K562 (cell line): Measurements from ENCODE around the gene MACROD2. TPM values are rescaled to one million over a fixed set of nuclear protein-coding genes. Genes with fewer than 3 reads are reported as not detected.

Experiments used
- ATAC-seq: fragments of 200-7000 bp; cut with Tn5 transposase; 3 replicates; pipeline ENCODE4 v1.9.1; 2020; ENCODE audit warnings: moderate library complexity
- BruUV-seq: library from RNA; stranded (reverse); fragments of 400-500 nt; replicated peaks from 2 replicates; lab custom pipeline; 2021; lab: Mats Ljungman, UMichigan
- CTCF ChIA-PET: fragments of 300-600 bp; formaldehyde crosslinking; extraction: SDS; loops from one replicate; lab custom pipeline; 2021; ENCODE audit warnings: low intra/inter-chr PET ratio; lab: Yijun Ruan, JAX
- POLR2A ChIA-PET: fragments of 300-600, 350-650 bp; sonication (Branson Sonifier 250); formaldehyde crosslinking; extraction: SDS; loops from one replicate; lab custom pipeline; 2021; ENCODE audit warnings: antibody characterized with exemption, inconsistent platforms; lab: Yijun Ruan, JAX
- DNase-seq, 4 experiments: peaks; one replicate each; pipeline versions ENCODE4 v3.0.0 to v3.0.0-alpha.2; 2011 to 2018; ENCODE audit warnings: low spot score in 3 of 4, mixed read lengths in 3 of 4; ENCODE audit errors: extremely low read depth in 1 of 4
- FAIRE-seq: peaks from 2 replicates; lab custom pipeline; 2011; peaks lifted over from hg19 to GRCh38; lab: Jason Lieb, UNC
- H2AFZ ChIP-seq: 2 replicates; pipeline ENCODE4 v1.6.0; 2011; ENCODE audit warnings: low read depth, low read length, control low read depth, inconsistent platforms
- H3K27ac ChIP-seq: fragments of 200-600 bp; 3 replicates; pipeline ENCODE4 v1.8.0; 2011; ENCODE audit warnings: low read depth, mild to moderate bottlenecking, control low read depth, inconsistent platforms, low read length, moderate library complexity, mixed read lengths; ENCODE audit errors: extremely low read depth
- H3K27me3 ChIP-seq, 2 experiments: fragments of 300-600 bp in 1 of 2; 2 replicates in 1 of 2; 3 replicates in 1 of 2; pipeline versions ENCODE4 v1.6.0 to v1.8.0; 2011; ENCODE audit warnings: inconsistent platforms in 2 of 2, low read length in 2 of 2, mild to moderate bottlenecking in 1 of 2, mixed read lengths in 1 of 2, moderate library complexity in 1 of 2; ENCODE audit not compliant: control insufficient read depth in 2 of 2, insufficient read depth in 2 of 2
- H3K36me3 ChIP-seq: fragments of 300-600 bp; 3 replicates; pipeline ENCODE4 v1.8.0; 2011; ENCODE audit warnings: mild to moderate bottlenecking, low read length, inconsistent platforms; ENCODE audit not compliant: control insufficient read depth, insufficient read depth
- H3K4me1 ChIP-seq, 2 experiments: fragments of 200-600 bp in 1 of 2; replicated peaks in 1 of 2; 2 replicates in 1 of 2; 3 replicates in 1 of 2; pipeline versions ENCODE4 v1.5.1 to v1.8.0; 2011; ENCODE audit warnings: inconsistent platforms in 2 of 2, low read length in 2 of 2, mild to moderate bottlenecking in 1 of 2, mixed read lengths in 1 of 2, moderate library complexity in 1 of 2; ENCODE audit not compliant: control insufficient read depth in 2 of 2, insufficient read depth in 2 of 2
- H3K4me2 ChIP-seq: 2 replicates; pipeline ENCODE4 v1.6.1; 2011; ENCODE audit warnings: low read length, control low read depth, inconsistent platforms, mixed read lengths; ENCODE audit not compliant: insufficient read depth
- H3K4me3 ChIP-seq: fragments of 200-600 bp; sonication (generic), shearing (Covaris generic); 2 replicates; pipeline ENCODE4 v1.5.1; 2016; ENCODE audit warnings: control low read depth, inconsistent platforms
- H3K79me2 ChIP-seq: fragments of 200-600 bp; 3 replicates; pipeline ENCODE4 v1.8.0; 2011; ENCODE audit warnings: low read length, inconsistent platforms; ENCODE audit not compliant: control insufficient read depth, insufficient read depth
- H3K9ac ChIP-seq, 2 experiments: 2 replicates each; pipeline versions ENCODE4 v1.6.0 to v1.6.1; 2011; ENCODE audit warnings: low read depth in 2 of 2, low read length in 2 of 2, control low read depth in 1 of 2, inconsistent platforms in 1 of 2, mild to moderate bottlenecking in 1 of 2, mixed read lengths in 1 of 2; ENCODE audit not compliant: insufficient read depth in 1 of 2
- H3K9me1 ChIP-seq: one replicate; pipeline ENCODE4 v1.6.0; 2011; ENCODE audit warnings: inconsistent platforms, mild to moderate bottlenecking, low read length, moderate library complexity; ENCODE audit not compliant: control insufficient read depth, insufficient read depth
- H3K9me3 ChIP-seq: replicated peaks from 2 replicates; pipeline ENCODE4 v1.5.1; 2011; ENCODE audit warnings: low read depth, low read length, inconsistent platforms; ENCODE audit not compliant: control insufficient read depth, insufficient read depth
- H4K20me1 ChIP-seq: replicated peaks from 2 replicates; pipeline ENCODE4 v1.6.1; 2011; ENCODE audit warnings: low read length, inconsistent platforms, mixed read lengths; ENCODE audit not compliant: control insufficient read depth, insufficient read depth
- CBFB ChIP-seq: sonication (generic); formaldehyde crosslinking; IDR thresholded peaks from 2 replicates; pipeline ENCODE4 v1.4.0; 2020; ENCODE audit warnings: mild to moderate bottlenecking, missing genetic modification reagents
- KDM5B ChIP-seq: fragments of 200-600 bp; sonication (generic); IDR thresholded peaks from 2 replicates; pipeline ENCODE4 v1.6.1; 2012; ENCODE audit warnings: low read depth, mild to moderate bottlenecking, moderate library complexity, low read length, control low read depth, inconsistent platforms; ENCODE audit not compliant: insufficient replicate concordance
- SAFB ChIP-seq: fragments of 200-400 bp; formaldehyde crosslinking; IDR thresholded peaks from 2 replicates; pipeline ENCODE4 v1.6.1; 2017; ENCODE audit warnings: low read depth, low read length, borderline replicate concordance
- XRCC5 ChIP-seq: fragments of 200-400 bp; formaldehyde crosslinking; IDR thresholded peaks from 2 replicates; pipeline ENCODE4 v1.6.1; 2017; ENCODE audit warnings: low read depth, mild to moderate bottlenecking, low read length
- ZBTB43 ChIP-seq: sonication (generic); formaldehyde crosslinking; IDR thresholded peaks from 2 replicates; pipeline ENCODE4 v1.8.0; 2023; ENCODE audit warnings: mild to moderate bottlenecking, missing genetic modification reagents
- ZNF311 ChIP-seq: fragments of 250-450 bp; sonication (Bioruptor Pico); IDR thresholded peaks from 2 replicates; pipeline ENCODE4 v1.4.0; 2020; ENCODE audit warnings: mild to moderate bottlenecking, moderate library complexity
- ZNF408 ChIP-seq: fragments of 250-450 bp; sonication (Bioruptor Pico); IDR thresholded peaks from 2 replicates; pipeline ENCODE4 v1.4.0; 2020; ENCODE audit warnings: low read depth, mild to moderate bottlenecking, moderate library complexity
- ZNF780A ChIP-seq: fragments of 250-450 bp; sonication (Bioruptor Pico); IDR thresholded peaks from 2 replicates; pipeline ENCODE4 v1.5.0; 2021; ENCODE audit warnings: mild to moderate bottlenecking
- WGBS: fragments of 100-300 bp; shearing (Covaris generic); methylation state at CpG from one replicate; pipeline ENCODE4 v1.1.6; 2016; ENCODE audit warnings: low coverage, mixed read lengths; ENCODE audit not compliant: insufficient coverage; ENCODE audit errors: missing lambda C conversion rate; 5-methylcytosine and 5-hydroxymethylcytosine counted together
- in situ Hi-C: fragments of 300-500 bp; cut with MboI; formaldehyde crosslinking; loops from 4 replicates; pipeline ENCODE4 v1.15.0; 2018; ENCODE audit warnings: inconsistent platforms, mixed read lengths
- intact Hi-C: fragments of 100-400 bp; cut with micrococcal nuclease; formaldehyde crosslinking; loops from 2 replicates; pipeline ENCODE4 v1.14.2; 2022
- polyA plus RNA-seq, 8 experiments: library from polyadenylated mRNA; depleted of rRNA in 4 of 8; stranded (reverse) in 5 of 8; unstranded in 3 of 8; fragments of >200 nt; fragmentation: Nextera tagmentation in 2 of 8; fragmentation: Illumina TruSeq in 1 of 8; extraction: Ambion mirVana in 2 of 8; extraction: Trizol in 1 of 8; gene quantifications; 2 replicates each; pipeline versions ENCODE4 v1.2.1 to v1.2.3, GENCODE V29; 2011 to 2014; ENCODE audit warnings: inconsistent platforms in 1 of 8, missing spikeins in 1 of 8
- total RNA-seq, 7 experiments: library from RNA; depleted of rRNA in 6 of 7; stranded (reverse); fragments of >200 nt in 6 of 7; fragmentation: Illumina TruSeq in 2 of 7; extraction: Trizol in 2 of 7; gene quantifications; 2 replicates each; pipeline versions ENCODE4 v1.2.1 to v1.2.3, GENCODE V29; 2011 to 2021; ENCODE audit warnings: low replicate concordance in 1 of 7
- TF ChIP-seq, protein P1 (sequence below): sonication (generic); formaldehyde crosslinking; IDR thresholded peaks from 2 replicates; pipeline ENCODE4 v1.8.0; 2022; ENCODE audit warnings: mild to moderate bottlenecking, missing genetic modification reagents

The MACROD2 gene
- total and polyA plus RNA-seq, 9 of the 15 experiments (the other 6 are each of a cell fraction or from before 2014, with no cell fraction given), result not detected

- TF ChIP-seq, protein P1, sequence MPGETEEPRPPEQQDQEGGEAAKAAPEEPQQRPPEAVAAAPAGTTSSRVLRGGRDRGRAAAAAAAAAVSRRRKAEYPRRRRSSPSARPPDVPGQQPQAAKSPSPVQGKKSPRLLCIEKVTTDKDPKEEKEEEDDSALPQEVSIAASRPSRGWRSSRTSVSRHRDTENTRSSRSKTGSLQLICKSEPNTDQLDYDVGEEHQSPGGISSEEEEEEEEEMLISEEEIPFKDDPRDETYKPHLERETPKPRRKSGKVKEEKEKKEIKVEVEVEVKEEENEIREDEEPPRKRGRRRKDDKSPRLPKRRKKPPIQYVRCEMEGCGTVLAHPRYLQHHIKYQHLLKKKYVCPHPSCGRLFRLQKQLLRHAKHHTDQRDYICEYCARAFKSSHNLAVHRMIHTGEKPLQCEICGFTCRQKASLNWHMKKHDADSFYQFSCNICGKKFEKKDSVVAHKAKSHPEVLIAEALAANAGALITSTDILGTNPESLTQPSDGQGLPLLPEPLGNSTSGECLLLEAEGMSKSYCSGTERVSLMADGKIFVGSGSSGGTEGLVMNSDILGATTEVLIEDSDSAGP, result no peak
- TF ChIP-seq ZBTB43 (CRISPR knock-in tag) (no peak), CBFB (no peak), SAFB (no peak)
Measured at GRCh38 chr20:16013631-16014030, 2018.3 kb downstream of the MACROD2 start (continued).

DNA sequence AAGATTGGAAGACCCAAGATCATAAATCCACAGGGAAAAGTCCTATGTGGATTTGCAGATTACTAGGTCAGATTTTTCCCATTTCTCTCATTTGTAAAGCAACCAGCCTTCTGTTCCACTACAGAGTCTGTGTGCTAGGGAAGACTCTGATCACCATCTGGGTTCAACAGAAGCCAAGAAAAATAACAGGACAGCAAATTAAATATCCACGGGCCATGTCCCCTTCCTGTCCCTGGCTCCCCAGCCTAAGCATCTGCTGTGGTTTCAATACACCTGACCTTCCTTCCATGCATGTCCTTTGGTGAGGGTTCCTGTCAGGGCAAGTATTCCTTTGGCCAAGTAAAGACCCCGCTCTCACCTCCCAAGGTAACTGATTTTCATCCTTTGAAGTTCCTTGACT lies 2019.1 kb downstream of the MACROD2 start:
- in situ Hi-C loops, result no loop called here
- H3K9ac ChIP-seq, result no peak overlapping the region
- no peak overlapping the region for H3K4me2 ChIP-seq
- DNase-seq, result no peak
- no peaks in the 10 kb centered on the region for H3K4me1 ChIP-seq
- ChIA-PET POLR2A (no interaction called here), CTCF (no interaction called here)
- intact Hi-C loops, result no loop called here
- ATAC-seq, result no peak
- H3K9me1 ChIP-seq, result no peaks in the 10 kb centered on the region
- H3K79me2 ChIP-seq, result no peaks in the 10 kb centered on the region
- TF ChIP-seq ZNF408 (CRISPR knock-in tag) (no peak), XRCC5 (no peak), ZNF311 (CRISPR knock-in tag) (no peak), KDM5B (no peak), ZNF780A (CRISPR knock-in tag) (no peak)
- TF ChIP-seq, all 486 proteins: peak for 0
- Histone ChIP-seq H4K20me1 (no peaks in the 10 kb centered on the region), H2AFZ (no peak overlapping the region), H3K9me3 (no peaks in the 10 kb centered on the region), H3K4me3 (no peak overlapping the region), H3K36me3 (no peaks in the 10 kb centered on the region), H3K27ac (no peak overlapping the region), H3K27me3 (no peaks in the 10 kb centered on the region)
- no TSS peak for BruUV-seq
- 0% methylated on average over 2 of the region's 2 CpGs for WGBS
- no peak for FAIRE-seq
